Stimulated activated CD8-positive, alpha-beta memory T cell treated with anti-CD3 and anti-CD28 coated beads, Interleukin-7, amount 100 ng/mL, for 24 hours (primary cell): Measurements from ENCODE around the gene ARVCF.

Experiments used
- DNase-seq: peaks from one replicate; pipeline ENCODE4 v3.0.0-alpha.2; 2020; ENCODE audit warnings: low read depth

Gene ARVCF

DNA sequence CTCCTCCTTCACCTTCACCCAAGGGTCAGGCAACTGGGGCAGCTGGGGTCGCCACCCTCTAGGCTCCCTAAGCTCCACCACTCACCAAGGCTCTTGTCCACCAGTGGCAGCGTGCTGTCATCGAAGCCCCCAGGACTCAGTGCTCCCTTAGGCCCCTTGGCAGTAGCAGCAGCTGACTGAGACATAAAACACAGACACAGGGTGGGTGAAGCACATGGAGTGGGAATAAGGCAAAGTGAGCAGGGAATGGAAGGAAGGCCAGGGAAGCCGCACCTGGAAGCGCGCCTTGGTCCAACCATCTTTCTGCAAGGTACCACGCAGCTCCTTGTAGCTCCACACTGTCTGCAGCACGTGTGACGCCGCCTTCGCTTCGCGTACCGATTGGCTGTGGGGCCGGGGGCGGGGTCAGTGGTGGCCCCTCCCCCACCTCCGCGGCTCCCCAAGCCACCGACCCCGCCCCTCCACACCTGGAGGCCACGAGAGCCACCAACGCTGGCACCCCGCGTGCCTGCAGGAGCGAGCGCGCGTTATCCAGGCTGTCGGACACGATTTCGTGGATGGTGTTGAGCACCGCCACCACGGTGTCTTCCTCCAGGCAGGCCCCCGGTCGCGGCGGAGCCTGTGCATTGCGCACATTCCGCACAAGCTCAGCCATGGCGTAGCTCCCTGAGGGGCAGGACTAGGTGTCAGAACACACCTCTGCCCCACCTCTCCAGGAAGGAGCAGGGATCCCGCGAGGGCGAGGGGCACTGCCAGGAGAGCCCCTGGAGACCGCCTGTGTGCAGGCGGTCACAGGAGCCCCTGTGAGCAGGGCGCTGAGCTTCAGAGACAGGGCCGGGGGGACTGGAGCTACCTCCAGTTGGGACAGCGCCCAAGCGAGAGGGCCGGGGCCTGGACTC lies 43.7 kb downstream of the ARVCF start:
- no peak for DNase-seq

DNA sequence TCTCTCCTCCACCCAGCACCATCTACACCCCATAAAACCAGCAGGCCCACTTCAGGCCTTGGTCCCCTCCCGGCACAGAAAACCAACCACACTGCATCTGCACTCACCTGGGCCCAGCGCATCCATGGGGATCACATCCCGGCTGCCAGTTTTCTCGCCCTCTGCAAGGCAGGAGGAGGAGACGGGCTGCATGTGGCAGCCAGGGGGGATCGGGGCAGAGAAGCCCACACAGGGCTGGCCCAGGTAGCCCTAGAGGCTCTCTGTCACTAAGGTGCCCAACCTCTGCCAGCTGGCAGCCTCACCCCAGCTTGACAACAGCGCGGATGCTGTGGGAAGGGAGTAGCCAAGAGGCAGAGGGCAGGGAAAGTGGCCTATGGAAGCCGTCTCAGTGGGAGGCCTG lies 44.4 kb downstream of the ARVCF start:
- DNase-seq: no peak

DNA sequence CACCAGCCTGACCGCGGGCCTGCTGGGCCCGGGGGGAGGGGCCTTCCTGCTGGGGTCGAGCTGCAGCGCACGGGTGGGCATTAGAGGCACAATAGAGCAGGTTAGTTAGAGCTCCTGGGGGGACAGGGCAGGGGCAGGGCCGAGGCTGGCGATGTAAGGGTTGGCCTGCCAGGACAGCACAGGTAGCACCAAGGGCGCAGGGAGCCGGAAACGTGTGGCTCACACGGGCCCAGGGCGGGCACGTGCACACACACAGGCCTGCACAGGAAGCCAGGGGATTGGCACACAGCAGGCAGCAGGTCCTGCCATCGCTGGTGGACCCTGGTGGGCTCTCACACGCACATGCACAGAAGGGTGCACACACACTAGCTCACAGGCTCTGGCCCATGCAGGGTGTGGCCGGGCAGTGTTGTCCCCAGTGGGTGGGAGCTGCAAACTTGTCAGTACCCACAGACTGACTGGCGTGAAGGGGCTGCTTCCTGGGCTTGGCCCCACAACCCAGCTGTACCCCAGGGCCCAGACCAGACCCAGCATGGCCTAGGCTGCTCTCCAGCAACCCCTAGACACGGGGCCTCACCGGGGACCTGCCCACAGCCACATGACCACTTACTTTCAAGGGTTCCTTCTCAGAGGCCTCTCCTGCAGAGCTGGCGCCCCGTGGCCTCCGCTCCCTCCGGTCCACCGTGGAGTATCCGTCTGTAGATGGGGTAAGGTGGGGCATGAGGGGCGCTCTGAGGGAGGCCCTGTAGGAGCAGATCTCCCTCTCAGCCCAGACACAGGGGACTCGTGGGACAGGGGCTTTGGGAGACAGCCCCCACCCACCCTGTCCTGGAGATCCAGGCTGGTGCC lies 45.1 kb downstream of the ARVCF start:
- DNase-seq: no peak

DNA sequence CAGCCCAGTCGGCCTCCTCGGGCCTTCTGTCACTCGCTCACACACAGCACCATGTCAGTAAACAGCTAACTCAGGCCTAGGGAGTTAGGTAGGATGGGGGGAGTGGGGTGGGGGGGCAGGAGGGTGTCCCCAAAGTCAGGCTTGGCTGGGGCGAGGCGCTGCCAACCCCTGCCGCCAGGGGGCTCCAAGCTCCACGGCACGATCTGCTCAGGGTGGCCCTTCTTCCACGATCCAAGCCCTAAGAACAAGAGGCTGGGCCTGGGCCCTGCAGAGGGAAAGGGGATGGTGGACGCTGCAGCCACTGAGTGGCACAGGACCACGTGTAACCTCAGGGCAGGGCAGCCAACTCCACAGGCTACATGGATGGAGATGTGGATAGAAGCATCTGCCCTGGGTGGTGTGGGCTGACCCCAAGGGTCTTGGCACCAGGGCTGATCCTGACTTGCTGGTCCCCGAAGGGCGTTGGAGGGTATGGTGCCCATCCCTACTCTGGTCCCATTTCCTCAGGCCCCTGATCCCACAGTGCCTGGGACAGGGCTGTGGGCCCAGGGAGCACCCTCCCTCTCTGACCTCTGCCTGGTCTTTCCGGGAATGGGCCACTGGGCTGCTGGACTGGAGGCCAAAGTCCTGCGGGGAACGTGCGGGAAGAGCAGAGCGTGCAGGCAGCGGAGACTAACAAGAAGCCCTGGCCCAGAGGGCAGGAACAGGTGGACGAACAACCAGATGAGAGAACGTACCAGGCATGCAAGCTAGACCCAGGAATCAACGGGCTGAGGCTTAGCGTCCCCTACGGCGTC lies 45.9 kb downstream of the ARVCF start:
- DNase-seq: peak; percentile 74

DNA sequence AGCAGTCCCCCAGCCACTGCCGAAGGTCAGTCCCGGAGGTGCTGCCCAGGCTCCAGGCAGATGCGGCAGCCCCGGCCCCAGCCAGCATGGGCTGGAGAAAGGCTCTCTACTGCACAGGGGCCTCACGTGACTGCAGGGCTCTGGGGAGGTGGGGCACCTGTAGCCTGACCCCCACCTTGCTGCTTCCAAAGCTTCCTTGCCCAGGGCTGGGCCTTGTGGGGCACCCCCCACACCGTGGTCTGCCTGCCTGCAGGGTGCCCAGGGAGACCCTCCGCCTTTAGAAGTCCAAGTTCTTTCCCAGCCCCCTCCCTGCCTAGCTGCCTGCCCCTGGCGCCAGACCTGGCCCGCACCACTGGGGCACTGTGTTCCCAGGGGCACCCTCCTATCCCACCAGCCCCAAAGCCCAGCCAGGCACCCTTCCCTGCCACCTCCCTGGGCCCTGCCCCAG lies 46.6 kb downstream of the ARVCF start:
- DNase-seq: no peak

DNA sequence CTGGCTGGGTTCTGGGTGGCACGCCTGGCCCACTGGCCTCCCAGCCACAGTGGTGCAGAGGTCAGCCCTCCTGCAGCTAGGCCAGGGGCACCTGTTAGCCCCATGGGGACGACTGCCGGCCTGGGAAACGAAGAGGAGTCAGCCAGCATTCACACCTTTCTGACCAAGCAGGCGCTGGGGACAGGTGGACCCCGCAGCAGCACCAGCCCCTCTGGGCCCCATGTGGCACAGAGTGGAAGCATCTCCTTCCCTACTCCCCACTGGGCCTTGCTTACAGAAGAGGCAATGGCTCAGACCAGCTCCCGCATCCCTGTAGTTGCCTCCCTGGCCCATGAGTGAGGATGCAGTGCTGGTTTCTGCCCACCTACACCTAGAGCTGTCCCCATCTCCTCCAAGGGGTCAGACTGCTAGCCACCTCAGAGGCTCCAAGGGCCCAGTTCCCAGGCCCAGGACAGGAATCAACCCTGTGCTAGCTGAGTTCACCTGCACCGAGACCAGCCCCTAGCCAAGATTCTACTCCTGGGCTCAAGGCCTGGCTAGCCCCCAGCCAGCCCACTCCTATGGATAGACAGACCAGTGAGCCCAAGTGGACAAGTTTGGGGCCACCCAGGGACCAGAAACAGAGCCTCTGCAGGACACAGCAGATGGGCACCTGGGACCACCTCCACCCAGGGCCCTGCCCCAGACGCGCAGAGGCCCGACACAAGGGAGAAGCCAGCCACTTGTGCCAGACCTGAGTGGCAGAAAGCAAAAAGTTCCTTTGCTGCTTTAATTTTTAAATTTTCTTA lies 47.3 kb downstream of the ARVCF start:
- no peak for DNase-seq

DNA sequence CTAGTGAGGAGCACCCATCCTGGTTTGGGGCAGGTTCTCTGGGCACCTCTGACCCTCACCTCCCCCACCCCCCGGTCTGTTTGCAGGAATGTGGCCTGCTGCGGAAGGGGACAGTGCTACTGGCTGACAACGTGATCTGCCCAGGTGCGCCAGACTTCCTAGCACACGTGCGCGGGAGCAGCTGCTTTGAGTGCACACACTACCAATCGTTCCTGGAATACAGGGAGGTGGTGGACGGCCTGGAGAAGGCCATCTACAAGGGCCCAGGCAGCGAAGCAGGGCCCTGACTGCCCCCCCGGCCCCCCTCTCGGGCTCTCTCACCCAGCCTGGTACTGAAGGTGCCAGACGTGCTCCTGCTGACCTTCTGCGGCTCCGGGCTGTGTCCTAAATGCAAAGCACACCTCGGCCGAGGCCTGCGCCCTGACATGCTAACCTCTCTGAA lies 48.2 kb downstream of the ARVCF start:
- DNase-seq: no peak

DNA sequence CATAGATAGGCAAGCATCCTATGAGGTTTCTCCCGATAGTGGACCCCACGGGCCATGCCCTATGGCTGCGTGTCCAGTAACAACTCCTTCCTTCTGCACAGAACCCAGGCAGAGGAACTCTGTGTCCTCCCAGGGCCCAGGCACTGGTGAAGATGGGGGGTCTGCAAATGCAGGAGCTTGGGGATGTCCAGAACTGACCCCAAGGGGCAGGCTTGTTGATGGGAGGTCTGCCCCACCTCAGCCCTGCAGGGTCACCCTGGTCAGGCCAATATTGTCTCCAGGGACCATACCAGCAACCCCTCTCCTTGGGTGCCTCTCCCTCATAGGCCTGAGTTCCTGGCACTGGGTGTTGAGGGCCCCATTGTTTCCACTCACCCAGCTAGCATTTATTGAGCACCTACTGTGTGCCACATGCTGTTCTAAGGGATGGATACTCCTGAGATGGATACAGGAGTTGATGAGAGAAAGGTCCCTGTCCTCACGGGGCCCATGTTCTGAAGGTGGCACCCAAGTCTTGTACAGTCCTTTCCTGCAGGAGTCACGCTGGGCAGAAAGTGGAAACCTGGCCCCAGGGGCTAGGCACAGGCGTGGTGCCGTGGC lies 48.7 kb downstream of the ARVCF start:
- DNase-seq: no peak

DNA sequence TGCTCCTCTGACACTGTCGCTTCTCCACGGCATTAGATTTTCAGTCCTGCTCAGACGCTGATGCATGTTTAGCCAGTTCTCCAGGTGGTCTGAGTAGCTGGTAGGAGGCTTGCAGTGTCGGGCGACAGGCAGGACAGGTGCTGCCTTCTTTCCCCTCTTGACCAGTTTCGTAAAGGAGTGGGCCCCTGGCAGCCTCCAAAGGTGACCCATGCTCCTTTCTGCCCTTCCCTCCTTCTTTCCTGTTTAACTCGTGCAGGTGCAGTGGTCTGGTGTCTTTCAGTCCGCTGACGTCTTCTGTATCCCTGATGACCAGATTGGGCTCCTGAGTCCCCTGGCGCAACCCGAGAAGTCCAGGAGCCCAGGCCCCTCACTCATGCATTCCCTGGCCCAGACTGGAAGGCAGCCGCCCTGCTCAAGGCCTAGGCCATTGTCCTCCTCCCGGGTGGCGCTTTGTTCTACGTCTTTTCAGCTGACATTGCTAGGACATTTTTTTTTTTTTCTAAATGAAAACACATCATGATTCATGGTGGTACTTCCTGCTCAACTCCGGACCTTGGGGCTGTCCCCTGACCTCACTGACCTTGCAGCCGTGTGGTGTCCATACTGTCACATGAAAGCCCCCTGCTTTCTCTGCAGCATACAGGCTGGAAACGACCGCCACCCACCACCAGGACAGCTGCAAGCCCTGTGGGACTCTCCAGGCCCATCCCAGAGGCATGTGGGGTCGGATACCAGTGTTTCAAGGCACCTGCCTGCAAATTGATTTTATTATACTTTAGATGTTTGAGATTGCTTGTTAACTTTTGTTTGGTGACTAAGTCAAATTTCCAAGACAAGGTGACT lies 49.5 kb downstream of the ARVCF start:
- no peak for DNase-seq

DNA sequence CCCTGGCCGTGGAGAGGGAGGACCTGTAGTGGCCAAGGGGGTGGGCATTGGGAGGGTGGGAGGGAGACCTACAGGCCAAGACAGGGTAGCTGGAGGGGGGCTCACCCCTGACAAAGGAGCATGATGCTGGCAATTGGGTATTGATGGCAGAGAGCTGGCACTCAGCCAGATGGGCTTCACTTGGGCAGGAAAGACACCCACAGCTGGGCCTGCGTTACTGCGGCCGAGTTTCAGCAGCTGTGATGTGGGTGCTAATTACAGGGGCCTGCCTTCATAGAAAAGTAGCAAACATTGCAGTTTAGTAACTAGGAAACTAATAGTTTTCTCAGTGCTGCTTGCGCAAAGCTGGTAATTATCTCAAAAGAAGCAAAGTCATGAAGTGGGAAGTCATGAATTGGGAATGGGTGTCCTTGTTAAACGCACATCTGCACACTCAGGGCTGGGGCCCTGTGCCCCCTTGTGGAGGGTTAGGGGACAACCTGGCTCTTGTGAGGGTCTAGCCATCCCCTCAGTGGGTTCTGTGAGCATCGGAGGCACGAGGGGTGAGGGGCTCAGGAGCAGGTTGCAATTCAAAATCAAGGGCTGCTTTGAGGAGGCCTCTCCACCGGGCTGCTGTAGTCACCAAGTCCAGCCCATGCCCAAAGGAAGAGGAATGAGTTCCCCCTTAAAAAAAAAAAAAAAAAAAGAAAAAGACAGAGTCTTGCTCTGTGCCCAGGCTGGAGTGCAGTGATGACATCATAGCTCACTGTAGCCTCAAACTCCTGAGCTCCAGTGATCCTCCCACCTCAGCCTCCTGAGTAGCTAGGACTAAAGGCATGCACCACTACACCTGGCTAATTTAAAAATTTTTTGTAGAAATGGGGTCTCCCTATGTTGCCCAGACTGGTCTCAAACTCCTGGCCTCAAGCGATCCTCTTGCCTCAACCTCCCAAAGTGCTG lies 50.6 kb downstream of the ARVCF start:
- DNase-seq: no peak

DNA sequence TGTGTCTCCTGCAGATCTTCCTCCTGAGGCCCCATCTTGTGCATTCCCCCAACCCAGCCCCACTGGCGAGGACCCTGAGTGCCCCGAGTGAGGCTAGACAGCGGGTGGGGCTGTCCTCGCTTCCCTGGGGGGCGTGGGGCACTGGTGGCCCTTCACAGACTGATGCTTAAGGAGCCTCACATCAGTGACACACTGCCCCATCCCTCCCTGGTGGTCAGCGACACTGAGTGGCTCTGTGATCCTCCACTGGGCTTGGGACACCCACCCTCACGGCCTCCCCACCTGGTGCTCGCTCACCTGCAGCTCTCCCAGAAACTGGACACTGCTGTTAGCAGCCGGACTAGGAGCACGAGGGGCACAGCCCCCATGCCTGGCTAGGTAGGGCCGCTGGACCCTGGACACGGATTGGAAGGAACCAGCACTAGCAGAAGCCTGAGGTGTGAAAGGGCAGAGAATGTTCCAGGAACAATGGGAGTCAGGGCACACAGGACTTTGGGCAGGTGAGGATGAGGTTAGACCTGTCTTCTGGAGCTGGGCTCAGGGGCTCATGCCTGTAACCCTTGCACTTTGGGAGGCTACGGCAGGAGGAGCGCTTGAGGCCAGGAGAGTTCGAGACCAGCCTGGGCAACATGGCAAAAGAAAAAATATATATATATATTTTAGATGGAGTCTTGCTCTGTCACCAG lies 51.8 kb downstream of the ARVCF start:
- DNase-seq: no peak

DNA sequence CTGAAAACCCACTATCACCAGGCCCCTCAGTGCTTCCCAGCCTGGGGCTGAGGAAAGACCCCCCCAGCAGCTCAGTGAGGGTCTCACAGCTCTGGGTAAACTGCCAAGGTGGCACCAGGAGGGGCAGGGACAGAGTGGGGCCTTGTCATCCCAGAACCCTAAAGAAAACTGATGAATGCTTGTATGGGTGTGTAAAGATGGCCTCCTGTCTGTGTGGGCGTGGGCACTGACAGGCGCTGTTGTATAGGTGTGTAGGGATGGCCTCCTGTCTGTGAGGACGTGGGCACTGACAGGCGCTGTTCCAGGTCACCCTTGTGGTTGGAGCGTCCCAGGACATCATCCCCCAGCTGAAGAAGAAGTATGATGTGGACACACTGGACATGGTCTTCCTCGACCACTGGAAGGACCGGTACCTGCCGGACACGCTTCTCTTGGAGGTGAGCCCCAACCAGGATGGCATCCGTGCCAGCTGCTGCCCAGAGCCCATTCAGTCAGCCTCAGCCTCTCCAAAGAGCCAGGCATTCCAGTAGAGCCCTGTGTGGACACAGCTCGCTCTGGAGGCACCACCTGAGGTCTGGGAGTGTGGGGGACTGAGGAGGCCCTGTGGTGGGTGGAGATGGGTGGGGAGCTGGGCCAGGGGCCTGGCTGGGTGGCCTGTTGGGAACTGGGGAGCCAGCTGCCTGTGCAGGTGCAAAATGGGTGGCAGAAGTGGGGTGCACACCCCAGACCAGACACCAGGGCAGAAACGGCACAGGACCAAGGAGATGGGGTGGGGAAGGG lies 52.6 kb downstream of the ARVCF start:
- DNase-seq: no peak

DNA sequence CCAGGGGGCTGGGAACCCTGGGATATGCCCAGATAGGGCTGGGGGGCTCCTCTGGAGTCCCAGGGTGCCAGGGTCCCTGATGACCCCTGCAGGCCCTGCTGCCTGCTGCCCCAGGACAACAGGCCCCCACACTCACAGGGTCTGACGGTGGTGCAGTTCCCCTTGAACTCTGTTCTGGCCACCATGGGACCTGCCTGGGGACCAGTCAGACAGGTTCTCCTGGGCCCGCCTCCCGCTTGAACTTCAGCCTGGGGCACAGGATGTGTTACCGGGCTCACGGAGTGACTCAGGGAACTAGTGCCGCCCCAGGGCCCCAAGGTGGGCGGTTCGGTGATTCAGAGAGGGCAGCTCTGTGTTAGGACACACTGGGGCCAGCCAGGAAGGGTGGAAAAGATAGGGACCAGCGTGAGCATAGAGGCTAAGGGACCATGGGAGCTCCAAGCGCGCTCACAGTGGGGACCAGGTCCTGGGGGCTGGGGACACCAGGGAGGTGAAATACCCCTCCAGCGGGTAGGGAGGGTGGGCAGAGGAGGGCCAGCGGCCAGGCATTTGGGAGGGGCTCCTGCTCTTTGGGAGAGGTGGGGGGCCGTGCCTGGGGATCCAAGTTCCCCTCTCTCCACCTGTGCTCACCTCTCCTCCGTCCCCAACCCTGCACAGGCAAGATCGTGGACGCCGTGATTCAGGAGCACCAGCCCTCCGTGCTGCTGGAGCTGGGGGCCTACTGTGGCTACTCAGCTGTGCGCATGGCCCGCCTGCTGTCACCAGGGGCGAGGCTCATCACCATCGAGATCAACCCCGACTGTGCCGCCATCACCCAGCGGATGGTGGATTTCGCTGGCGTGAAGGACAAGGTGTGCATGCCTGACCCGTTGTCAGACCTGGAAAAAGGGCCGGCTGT lies 53.5 kb downstream of the ARVCF start:
- no peak for DNase-seq

DNA sequence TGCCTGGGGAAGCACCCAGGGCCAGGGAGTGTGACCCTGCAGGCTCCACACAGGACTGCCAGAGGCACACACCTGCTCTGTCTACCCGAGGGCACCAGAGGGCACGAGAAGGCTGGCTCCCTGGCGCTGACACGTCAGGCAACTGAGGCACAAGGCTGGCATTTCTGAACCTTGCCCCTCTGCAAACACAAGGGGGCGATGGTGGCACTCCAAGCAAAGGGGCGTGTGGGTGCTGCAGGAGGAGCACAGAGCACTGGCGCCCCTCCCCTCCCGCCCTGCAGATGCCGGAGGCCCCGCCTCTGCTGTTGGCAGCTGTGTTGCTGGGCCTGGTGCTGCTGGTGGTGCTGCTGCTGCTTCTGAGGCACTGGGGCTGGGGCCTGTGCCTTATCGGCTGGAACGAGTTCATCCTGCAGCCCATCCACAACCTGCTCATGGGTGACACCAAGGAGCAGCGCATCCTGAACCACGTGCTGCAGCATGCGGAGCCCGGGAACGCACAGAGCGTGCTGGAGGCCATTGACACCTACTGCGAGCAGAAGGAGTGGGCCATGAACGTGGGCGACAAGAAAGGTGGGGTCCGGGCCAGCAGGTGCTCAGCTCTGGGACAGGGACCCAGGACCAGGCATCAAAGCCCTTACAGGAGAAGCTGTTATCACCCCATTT lies 54.2 kb downstream of the ARVCF start:
- peak; percentile 36 for DNase-seq

DNA sequence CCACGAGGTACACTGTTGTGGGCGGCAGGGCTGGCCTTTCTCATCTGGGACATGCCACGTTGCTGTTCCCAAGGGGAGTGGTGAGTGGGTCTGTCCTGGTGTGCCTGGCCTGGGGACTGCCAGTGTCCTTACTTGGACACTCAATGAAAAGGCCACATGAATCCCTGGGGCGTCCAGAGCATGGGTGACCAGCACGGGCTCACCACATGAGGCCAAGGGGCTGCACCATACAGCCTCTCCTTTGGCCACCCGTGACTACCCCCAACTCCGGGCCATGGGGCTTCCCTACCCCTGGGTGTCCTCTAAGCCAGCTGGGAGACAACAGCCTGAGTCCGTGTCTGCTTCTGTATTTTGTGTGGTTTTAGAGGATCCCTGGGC lies 54.8 kb downstream of the ARVCF start:
- no peak for DNase-seq

DNA sequence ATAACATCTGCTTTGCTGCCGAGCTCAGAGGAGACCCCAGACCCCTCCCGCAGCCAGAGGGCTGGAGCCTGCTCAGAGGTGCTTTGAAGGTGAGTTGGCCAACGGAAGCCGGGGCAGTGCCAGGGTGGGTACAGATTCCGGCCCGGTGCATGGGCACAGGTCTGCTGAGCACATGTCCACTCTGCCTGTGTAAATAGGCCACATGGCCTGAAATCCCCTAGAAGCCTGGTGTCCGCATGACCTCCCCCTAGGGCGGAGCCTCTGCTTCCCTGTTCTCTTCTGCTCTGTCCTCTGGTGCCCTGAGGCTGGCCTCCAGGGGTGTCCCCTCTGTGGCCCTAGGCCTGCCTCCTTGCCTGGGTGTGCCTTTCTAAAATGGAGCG lies 55.4 kb downstream of the ARVCF start:
- no peak for DNase-seq
